ENCODE data around the gene UBE2I.

GRCh38 chr16:1290063-1290501 lies 19.4 kb upstream of the UBE2I start:
- TF ChIP-seq REST (IDR thresholded peaks at IDR 0.05; ENCODE audit: insufficient replicate concordance, low read depth) (no peak), CTCF (IDR thresholded peaks at IDR 0.05; ENCODE audit: insufficient read depth, low read length) (no peak), POLR2AphosphoS5 (IDR thresholded peaks at IDR 0.05; ENCODE audit: low read depth) (no peak)
